DMS153 treated with DMSO at 0.1 percent for 48 hours (cell line): Measurements from ENCODE around the gene TSC22D3.

ENCODE experiments used
- DNase-seq: peaks from one replicate; lab custom pipeline; 2025; ENCODE audit not compliant: unreplicated experiment; lab: John Stamatoyannopoulos, UW

TSC22D3 gene

GRCh38 chrX:107760304-107761077, 15.1 kb downstream of the TSC22D3 start:
- DNase-seq = no peak

- no peak for DNase-seq
Measured at GRCh38 chrX:107758231-107758766, 17.3 kb downstream of the TSC22D3 start.

- no peak for DNase-seq
Measured at GRCh38 chrX:107755721-107756120, 19.9 kb downstream of the TSC22D3 start.

GRCh38 chrX:107753187-107753586, 22.4 kb downstream of the TSC22D3 start:
- no peak for DNase-seq

GRCh38 chrX:107752714-107753113, 22.9 kb downstream of the TSC22D3 start:
- DNase-seq = no peak

GRCh38 chrX:107752043-107752442, 23.5 kb downstream of the TSC22D3 start:
- no peak for DNase-seq

GRCh38 chrX:107750861-107751445, 24.6 kb downstream of the TSC22D3 start:
- no peak for DNase-seq

GRCh38 chrX:107750263-107750662, 25.3 kb downstream of the TSC22D3 start:
- no peak for DNase-seq

GRCh38 chrX:107748506-107748905, 27.1 kb downstream of the TSC22D3 start:
- DNase-seq = no peak

- DNase-seq = peak; percentile 83
Measured at GRCh38 chrX:107747596-107748161, 27.9 kb downstream of the TSC22D3 start.

GRCh38 chrX:107744868-107745267, 30.7 kb downstream of the TSC22D3 start:
- no peak for DNase-seq

GRCh38 chrX:107743995-107744394, 31.6 kb downstream of the TSC22D3 start:
- DNase-seq = no peak

GRCh38 chrX:107742700-107743191, 32.8 kb downstream of the TSC22D3 start:
- no peak for DNase-seq

- DNase-seq = no peak
Measured at GRCh38 chrX:107741404-107741790, 34.2 kb downstream of the TSC22D3 start.

GRCh38 chrX:107739541-107739940, 36.0 kb downstream of the TSC22D3 start:
- no peak for DNase-seq

GRCh38 chrX:107738768-107739167, 36.8 kb downstream of the TSC22D3 start:
- no peak for DNase-seq

- no peak for DNase-seq
Measured at GRCh38 chrX:107738272-107738671, 37.3 kb downstream of the TSC22D3 start.

- DNase-seq = no peak
Measured at GRCh38 chrX:107736781-107737531, 38.6 kb downstream of the TSC22D3 start.

- no peak for DNase-seq
Measured at GRCh38 chrX:107734646-107735045, 40.9 kb downstream of the TSC22D3 start.

GRCh38 chrX:107733686-107734085, 41.9 kb downstream of the TSC22D3 start:
- no peak for DNase-seq

GRCh38 chrX:107731831-107732502, 43.6 kb downstream of the TSC22D3 start:
- DNase-seq = peak; percentile 60
